ENCODE data around the gene HNRNPUL1.

DNA sequence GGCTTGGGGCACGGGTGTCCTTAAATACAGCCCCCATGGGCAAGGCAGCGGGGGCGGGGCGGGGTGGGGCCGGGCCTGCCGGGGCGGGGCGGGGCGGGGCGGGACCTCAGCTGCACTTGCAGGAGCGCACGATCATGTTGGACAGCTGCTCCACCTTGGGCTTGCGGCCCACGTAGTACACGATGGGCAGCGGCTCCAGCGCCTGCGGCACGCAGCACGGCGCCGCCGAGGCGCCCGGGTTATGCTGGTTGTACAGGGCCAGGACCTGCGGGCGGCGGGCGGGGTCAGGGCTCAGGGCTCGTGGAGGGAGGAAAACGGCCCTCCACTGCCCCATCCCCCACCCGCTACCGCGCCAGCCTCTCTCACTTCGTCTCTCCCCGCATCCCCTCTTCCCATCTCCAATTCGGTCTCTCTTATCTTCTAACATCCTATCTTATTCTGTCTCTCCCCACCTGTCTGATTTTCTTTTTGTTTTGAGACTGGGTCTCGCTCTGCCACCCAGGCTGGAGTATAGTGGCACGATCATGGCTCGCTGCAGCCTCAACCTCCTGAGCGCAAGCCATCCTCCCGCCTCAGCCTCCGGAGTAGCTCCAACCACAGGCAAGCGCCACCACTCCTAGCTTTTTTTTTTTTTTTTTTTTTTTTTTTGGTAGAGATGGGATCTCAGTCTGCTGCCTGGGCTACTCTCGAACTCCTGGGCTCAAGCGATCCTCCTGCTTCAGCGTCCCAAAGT, 66.9 kb downstream of the HNRNPUL1 start:
- TF ChIP-seq EZH2 (IDR thresholded peaks at IDR 0.05; ENCODE audit: low read length, unreplicated experiment), result no peak
- TF ChIP-seq EZH2phosphoT487 (IDR thresholded peaks at IDR 0.05; ENCODE audit: borderline replicate concordance, low read length), result no peak
- TF ChIP-seq, protein P1, sequence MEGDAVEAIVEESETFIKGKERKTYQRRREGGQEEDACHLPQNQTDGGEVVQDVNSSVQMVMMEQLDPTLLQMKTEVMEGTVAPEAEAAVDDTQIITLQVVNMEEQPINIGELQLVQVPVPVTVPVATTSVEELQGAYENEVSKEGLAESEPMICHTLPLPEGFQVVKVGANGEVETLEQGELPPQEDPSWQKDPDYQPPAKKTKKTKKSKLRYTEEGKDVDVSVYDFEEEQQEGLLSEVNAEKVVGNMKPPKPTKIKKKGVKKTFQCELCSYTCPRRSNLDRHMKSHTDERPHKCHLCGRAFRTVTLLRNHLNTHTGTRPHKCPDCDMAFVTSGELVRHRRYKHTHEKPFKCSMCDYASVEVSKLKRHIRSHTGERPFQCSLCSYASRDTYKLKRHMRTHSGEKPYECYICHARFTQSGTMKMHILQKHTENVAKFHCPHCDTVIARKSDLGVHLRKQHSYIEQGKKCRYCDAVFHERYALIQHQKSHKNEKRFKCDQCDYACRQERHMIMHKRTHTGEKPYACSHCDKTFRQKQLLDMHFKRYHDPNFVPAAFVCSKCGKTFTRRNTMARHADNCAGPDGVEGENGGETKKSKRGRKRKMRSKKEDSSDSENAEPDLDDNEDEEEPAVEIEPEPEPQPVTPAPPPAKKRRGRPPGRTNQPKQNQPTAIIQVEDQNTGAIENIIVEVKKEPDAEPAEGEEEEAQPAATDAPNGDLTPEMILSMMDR (conservative IDR thresholded peaks at IDR 0.05; ENCODE audit: low read depth, low read length), result no peak
